GM23338 (cell line): ENCODE results near the gene FGG. TPM values are rescaled to one million over a fixed set of nuclear protein-coding genes. Genes with fewer than 3 reads are reported as not detected.
A peak's percentile ranks its signal among the peaks of the same experiment; 100 is the strongest.

ENCODE experiments used
- ATAC-seq: fragments of 200-7000 bp; cut with Tn5 transposase; 3 replicates; pipeline ENCODE4 v1.9.1; 2020
- DNase-seq: peaks from one replicate; pipeline ENCODE4 v3.0.0-alpha.2; 2015; ENCODE audit warnings: low spot score
- H2AFZ ChIP-seq: fragments of 200-600 bp; sonication (generic); 2 replicates; pipeline ENCODE4 v1.8.0; 2016; ENCODE audit warnings: antibody characterized with exemption, mild to moderate bottlenecking, moderate library complexity
- H3F3A ChIP-seq: fragments of 200-600 bp; sonication (generic); replicated peaks from 2 replicates; pipeline ENCODE4 v1.8.0; 2017; ENCODE audit warnings: antibody characterized with exemption, mixed run types, low read depth
- H3K27ac ChIP-seq: fragments of 200-600 bp; sonication (generic); 2 replicates; pipeline ENCODE4 v1.6.1; 2016; ENCODE audit warnings: low read depth
- H3K27me3 ChIP-seq: fragments of 200-600 bp; sonication (generic); 2 replicates; pipeline ENCODE4 v1.8.0; 2016; ENCODE audit warnings: mild to moderate bottlenecking, mixed run types, moderate library complexity; ENCODE audit not compliant: insufficient read depth
- H3K36me3 ChIP-seq: fragments of 200-600 bp; sonication (generic); 2 replicates; pipeline ENCODE4 v1.8.0; 2016; ENCODE audit warnings: mild to moderate bottlenecking; ENCODE audit not compliant: insufficient read depth
- H3K4me1 ChIP-seq: fragments of 200-600 bp; sonication (generic); 2 replicates; pipeline ENCODE4 v1.8.0; 2016; ENCODE audit warnings: mild to moderate bottlenecking, moderate library complexity; ENCODE audit not compliant: insufficient read depth
- H3K4me2 ChIP-seq: fragments of 200-600 bp; sonication (generic); 2 replicates; pipeline ENCODE4 v1.7.1; 2017; ENCODE audit warnings: mixed run types
- H3K4me3 ChIP-seq: fragments of 200-600 bp; sonication (generic); 2 replicates; pipeline ENCODE4 v1.6.1; 2016; ENCODE audit warnings: mixed run types
- H3K79me2 ChIP-seq: fragments of 200-600 bp; sonication (generic); replicated peaks from 2 replicates; pipeline ENCODE4 v1.8.0; 2017; ENCODE audit warnings: mild to moderate bottlenecking; ENCODE audit not compliant: insufficient read depth
- H3K9me2 ChIP-seq: fragments of 200-600 bp; sonication (generic); 2 replicates; pipeline ENCODE4 v1.8.0; 2017; ENCODE audit not compliant: insufficient read depth
- H4K20me1 ChIP-seq: fragments of 200-600 bp; sonication (generic); replicated peaks from 2 replicates; pipeline ENCODE4 v1.8.0; 2017; ENCODE audit warnings: mild to moderate bottlenecking; ENCODE audit not compliant: insufficient read depth
- H3K27ac Mint-ChIP-seq: 2 replicates; pipeline ENCODE4 v1.8.0; 2020; ENCODE audit warnings: inconsistent platforms, mild to moderate bottlenecking, moderate library complexity, mixed read lengths
- H3K27me3 Mint-ChIP-seq: 3 replicates; pipeline ENCODE4 v1.8.0; 2022; ENCODE audit warnings: low read depth, mild to moderate bottlenecking, moderate library complexity, mixed read lengths, inconsistent platforms; ENCODE audit not compliant: insufficient read depth, poor library complexity
- H3K36me3 Mint-ChIP-seq: 3 replicates; pipeline ENCODE4 v1.8.0; 2021; ENCODE audit warnings: low read depth, mild to moderate bottlenecking, inconsistent platforms, moderate library complexity, mixed read lengths
- H3K4me1 Mint-ChIP-seq: 3 replicates; pipeline ENCODE4 v1.8.0; 2020; ENCODE audit warnings: mild to moderate bottlenecking, inconsistent platforms, mixed read lengths
- H3K4me3 Mint-ChIP-seq: 3 replicates; pipeline ENCODE4 v1.8.0; 2021; ENCODE audit warnings: moderate library complexity, mild to moderate bottlenecking, inconsistent platforms, mixed read lengths
- H3K9me3 Mint-ChIP-seq: 3 replicates; pipeline ENCODE4 v1.8.0; 2020; ENCODE audit warnings: moderate library complexity, mild to moderate bottlenecking, inconsistent platforms, mixed read lengths
- CREB1 ChIP-seq: fragments of 250-450 bp; sonication (Bioruptor Pico); IDR thresholded peaks from 2 replicates; pipeline ENCODE4 v1.5.0; 2020; ENCODE audit warnings: low read depth, mild to moderate bottlenecking, moderate library complexity
- CTCF ChIP-seq, 2 experiments: fragments of 200-600 bp in 1 of 2; sonication (generic) in 1 of 2; conservative IDR thresholded peaks; 2 replicates each; pipeline versions ENCODE4 v1.5.1 to v1.6.1; 2016 to 2017; ENCODE audit warnings: antibody characterized with exemption in 2 of 2, low read depth in 2 of 2, mild to moderate bottlenecking in 2 of 2, moderate library complexity in 1 of 2
- ETS1 ChIP-seq: IDR thresholded peaks from 2 replicates; pipeline ENCODE4 v1.6.1; 2016; ENCODE audit warnings: antibody characterized with exemption
- EZH2 ChIP-seq: fragments of 200-600 bp; sonication (generic); IDR thresholded peaks from one replicate; pipeline ENCODE4 v1.8.0; 2017; ENCODE audit warnings: antibody characterized with exemption, mild to moderate bottlenecking, low read depth; ENCODE audit not compliant: unreplicated experiment
- JUNB ChIP-seq: IDR thresholded peaks from one replicate; pipeline ENCODE4 v1.6.1; 2016; ENCODE audit warnings: antibody characterized with exemption; ENCODE audit not compliant: unreplicated experiment
- NANOG ChIP-seq: IDR thresholded peaks from 2 replicates; pipeline ENCODE4 v1.6.1; 2016; ENCODE audit warnings: antibody characterized with exemption, borderline replicate concordance
- POLR2AphosphoS5 ChIP-seq: IDR thresholded peaks from 2 replicates; pipeline ENCODE4 v1.6.1; 2016; ENCODE audit warnings: antibody characterized with exemption, low read depth
- ZNF114 ChIP-seq: fragments of 250-450 bp; sonication (Bioruptor Pico); IDR thresholded peaks from 2 replicates; pipeline ENCODE4 v1.5.0; 2020; ENCODE audit warnings: mild to moderate bottlenecking, moderate library complexity
- ZNF331 ChIP-seq: fragments of 250-450 bp; sonication (Bioruptor Pico); IDR thresholded peaks from 2 replicates; pipeline ENCODE4 v1.5.0; 2020; ENCODE audit warnings: low read depth, mild to moderate bottlenecking, moderate library complexity
- ZNF462 ChIP-seq: fragments of 250-450 bp; sonication (Bioruptor Pico); IDR thresholded peaks from 2 replicates; pipeline ENCODE4 v1.5.0; 2020; ENCODE audit warnings: mild to moderate bottlenecking, moderate library complexity
- polyA plus RNA-seq: library from polyadenylated mRNA; unstranded; fragments of >200 nt; fragmentation: Nextera tagmentation; extraction: Ambion mirVana; gene quantifications from 2 replicates; pipeline ENCODE4 v1.2.1, GENCODE V29; 2016
- total RNA-seq: library from RNA; depleted of rRNA; stranded (reverse); fragments of >200 nt; shearing (Covaris generic); gene quantifications from 2 replicates; pipeline ENCODE4 v1.2.3, GENCODE V29; 2014

FGG gene
- total and polyA plus RNA-seq, 2 experiments from 2014 or later = not detected

- H3K4me3 Mint-ChIP-seq = no peak overlapping the region
- Histone ChIP-seq H3K9me2 (no peaks in the 10 kb centered on the region), H2AFZ (no peak overlapping the region), H3K4me1 (peaks cover 18% of the 10 kb centered on the region), H3K4me3 (no peak overlapping the region), H3K4me2 (no peak overlapping the region), H3K36me3 (no peaks in the 10 kb centered on the region), H4K20me1 (no peaks in the 10 kb centered on the region), H3F3A (no peaks in the 10 kb centered on the region), H3K27me3 (peaks cover 21% of the 10 kb centered on the region), H3K79me2 (no peaks in the 10 kb centered on the region), H3K27ac (no peak overlapping the region)
- no peak for TF ChIP-seq CREB1 (CRISPR knock-in tag)
- TF ChIP-seq CTCF (conservative IDR thresholded peaks at IDR 0.05; ENCODE audit: low read depth in 2 of 2) = peak; percentile 81 to 83
- DNase-seq (peak; percentile 82), ATAC-seq (peak; percentile 14; the same call in 2 of the 3 replicates)
- H3K27ac Mint-ChIP-seq = no peak overlapping the region
- H3K36me3 Mint-ChIP-seq = no peaks in the 10 kb centered on the region
- H3K4me1 Mint-ChIP-seq = peaks cover 12% of the 10 kb centered on the region; the same call in 2 of the 3 replicates
- no peaks in the 10 kb centered on the region; the same call in 2 of the 3 replicates for H3K9me3 Mint-ChIP-seq
- peaks cover 7% of the 10 kb centered on the region for H3K27me3 Mint-ChIP-seq
Measured at GRCh38 chr4:154622598-154622997, 10.1 kb upstream of the FGG start.

- no peaks in the 10 kb centered on the region for H3K79me2 ChIP-seq
- ATAC-seq = peak; percentile 28; the same call in 2 of the 3 replicates
- H3K9me2 ChIP-seq = no peaks in the 10 kb centered on the region
- peak overlapping the region; percentile 0; the same call in 1 of the 2 replicates for H2AFZ ChIP-seq
- Mint-ChIP-seq H3K4me3 (no peak overlapping the region), H3K36me3 (no peaks in the 10 kb centered on the region), H3K27ac (no peak overlapping the region; the same call in 1 of the 2 replicates), H3K27me3 (peaks cover 2% of the 10 kb centered on the region), H3K9me3 (no peaks in the 10 kb centered on the region; the same call in 2 of the 3 replicates), H3K4me1 (peaks cover 15% of the 10 kb centered on the region; the same call in 2 of the 3 replicates)
- no peaks in the 10 kb centered on the region for H4K20me1 ChIP-seq
- no peaks in the 10 kb centered on the region for H3K27me3 ChIP-seq
- no peaks in the 10 kb centered on the region for H3K36me3 ChIP-seq
- no peak overlapping the region for H3K4me3 ChIP-seq
- H3K4me2 ChIP-seq = no peak overlapping the region
- H3K27ac ChIP-seq = no peak overlapping the region
- no peak for DNase-seq
- H3K4me1 ChIP-seq = peaks cover 10% of the 10 kb centered on the region
- H3F3A ChIP-seq = no peaks in the 10 kb centered on the region
- TF ChIP-seq CREB1 (CRISPR knock-in tag) (no peak), ZNF331 (CRISPR knock-in tag) (no peak), NANOG (no peak), ZNF462 (CRISPR knock-in tag) (no peak), ETS1 (no peak), POLR2AphosphoS5 (no peak), ZNF114 (no peak), EZH2 (no peak), CTCF (conservative IDR thresholded peaks at IDR 0.05; ENCODE audit: low read depth in 2 of 2) (no peak), JUNB (no peak)
Measured at GRCh38 chr4:154620111-154620510, 7.7 kb upstream of the FGG start.
